HepG2 (cell line): ENCODE results near the gene DNM3. TPM values are rescaled to one million over a fixed set of nuclear protein-coding genes. Genes with fewer than 3 reads are reported as not detected.

ENCODE experiments used
- ESRRA ChIP-seq: sonication (generic); formaldehyde crosslinking; IDR thresholded peaks from 2 replicates; pipeline ENCODE4 v1.5.1; 2020; ENCODE audit warnings: mild to moderate bottlenecking, low read depth, missing genetic modification reagents
- GLMP ChIP-seq: sonication (generic); formaldehyde crosslinking; IDR thresholded peaks from 2 replicates; pipeline ENCODE4 v1.9.0; 2021; ENCODE audit warnings: missing genetic modification reagents, mild to moderate bottlenecking, borderline replicate concordance
- KLF11 ChIP-seq: IDR thresholded peaks from 2 replicates; pipeline ENCODE4 v1.6.1; 2016; ENCODE audit warnings: missing compliant biosample characterization
- MZF1 ChIP-seq: sonication (generic); formaldehyde crosslinking; IDR thresholded peaks from 2 replicates; pipeline ENCODE4 v1.8.1; 2023; ENCODE audit warnings: mild to moderate bottlenecking, missing genetic modification reagents, borderline replicate concordance
- NCOA2 ChIP-seq: sonication (generic); formaldehyde crosslinking; IDR thresholded peaks from 2 replicates; pipeline ENCODE4 v1.8.0; 2022; ENCODE audit warnings: inconsistent platforms
- SALL1 ChIP-seq: sonication (generic); formaldehyde crosslinking; IDR thresholded peaks from 2 replicates; pipeline ENCODE4 v1.8.0; 2022; ENCODE audit warnings: mild to moderate bottlenecking, missing genetic modification reagents
- SATB2 ChIP-seq: sonication (generic); formaldehyde crosslinking; IDR thresholded peaks from 2 replicates; pipeline ENCODE4 v1.5.0; 2020; ENCODE audit warnings: missing genetic modification reagents
- SOX5 ChIP-seq: IDR thresholded peaks from 2 replicates; pipeline ENCODE4 v1.6.1; 2016; ENCODE audit warnings: borderline replicate concordance
- TBX3 ChIP-seq: fragments of 450-650 bp; IDR thresholded peaks from 2 replicates; pipeline ENCODE4 v1.6.1; 2017; ENCODE audit warnings: antibody characterized with exemption, mild to moderate bottlenecking, inconsistent platforms, borderline replicate concordance
- TRIM22 ChIP-seq: fragments of 450-650 bp; IDR thresholded peaks from 2 replicates; pipeline ENCODE4 v1.6.1; 2017
- ZEB1 ChIP-seq: IDR thresholded peaks from 2 replicates; pipeline ENCODE4 v1.6.1; 2012; ENCODE audit warnings: mild to moderate bottlenecking, low read depth, inconsistent platforms; ENCODE audit not compliant: insufficient replicate concordance
- ZNF367 ChIP-seq: sonication (generic); formaldehyde crosslinking; IDR thresholded peaks from 2 replicates; pipeline ENCODE4 v1.4.0; 2020; ENCODE audit warnings: missing genetic modification reagents, borderline replicate concordance
- ZNF446 ChIP-seq: sonication (generic); formaldehyde crosslinking; IDR thresholded peaks from 2 replicates; pipeline ENCODE4 v1.5.0; 2020; ENCODE audit warnings: mild to moderate bottlenecking, missing genetic modification reagents
- ZNF605 ChIP-seq: sonication (generic); formaldehyde crosslinking; IDR thresholded peaks from 2 replicates; pipeline ENCODE4 v1.8.0; 2022; ENCODE audit warnings: mild to moderate bottlenecking, missing genetic modification reagents
- ZNF614 ChIP-seq: IDR thresholded peaks from 2 replicates; pipeline ENCODE4 v1.6.1; 2018; ENCODE audit warnings: missing biosample characterization, missing genetic modification reagents, inconsistent platforms, borderline replicate concordance
- ZNF704 ChIP-seq: sonication (generic); formaldehyde crosslinking; IDR thresholded peaks from 2 replicates; pipeline ENCODE4 v1.8.1; 2023; ENCODE audit warnings: mild to moderate bottlenecking, inconsistent platforms, moderate library complexity, missing genetic modification reagents, borderline replicate concordance
- polyA plus RNA-seq, 8 experiments: library from polyadenylated mRNA; depleted of rRNA in 3 of 8; stranded (reverse) in 7 of 8; unstranded in 1 of 8; fragments of >200 nt; fragmentation: Illumina TruSeq in 4 of 8; extraction: Trizol in 4 of 8; gene quantifications; 2 replicates each; pipeline versions ENCODE4 v1.2.1 to v1.2.3, GENCODE V29; 2011 to 2016; ENCODE audit warnings: low read depth in 4 of 8, missing spikeins in 1 of 8, mixed read lengths in 1 of 8; ENCODE audit not compliant: insufficient read depth in 1 of 8
- total RNA-seq, 5 experiments: library from RNA; depleted of rRNA; stranded (reverse); fragments of >200 nt; fragmentation: Illumina TruSeq; extraction: Trizol; gene quantifications; 2 replicates each; pipeline ENCODE4 v1.2.3, GENCODE V29; 2016; ENCODE audit warnings: low read depth in 1 of 5
- TF ChIP-seq, protein P1 (sequence below): sonication (generic); formaldehyde crosslinking; IDR thresholded peaks from 2 replicates; pipeline ENCODE4 v1.5.0; 2020; ENCODE audit warnings: mild to moderate bottlenecking, missing genetic modification reagents, borderline replicate concordance
- TF ChIP-seq, protein P2 (sequence below): sonication (generic); formaldehyde crosslinking; IDR thresholded peaks from 2 replicates; pipeline ENCODE4 v1.8.1; 2023; ENCODE audit warnings: mild to moderate bottlenecking, moderate library complexity, missing genetic modification reagents

Gene DNM3
- total and polyA plus RNA-seq, 2 of the 13 experiments (the other 11 are each of a cell fraction or from before 2014, with no cell fraction given) = 0.05 TPM; not detected in 1

DNA sequence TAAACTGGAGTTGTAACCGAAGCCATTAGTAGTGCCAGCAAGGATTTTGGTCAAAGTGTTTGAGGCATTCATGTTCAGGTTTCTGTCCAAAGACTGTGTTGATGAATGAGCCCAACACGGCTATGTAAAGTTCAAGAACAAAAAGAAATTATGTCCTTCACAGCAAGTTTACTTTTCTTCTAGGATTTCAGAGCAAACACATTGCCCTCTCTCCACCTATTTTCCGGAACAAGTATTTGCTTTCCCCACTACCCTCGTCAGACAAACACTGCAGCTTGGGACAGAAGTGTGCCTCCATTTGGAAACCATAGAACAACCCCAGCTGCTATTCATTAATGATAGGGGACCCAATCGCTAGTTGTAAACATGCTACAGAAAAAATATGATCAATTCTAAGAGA lies 427.8 kb downstream of the DNM3 start (continued):
- TF ChIP-seq ZNF605 (CRISPR knock-in tag) (no peak), ESRRA (CRISPR knock-in tag) (no peak), SATB2 (no peak), KLF11 (no peak), ZNF367 (CRISPR knock-in tag) (no peak), ZEB1 (no peak), ZNF614 (CRISPR knock-in tag) (no peak), TRIM22 (no peak), NCOA2 (CRISPR knock-in tag) (peak; percentile 93), GLMP (CRISPR knock-in tag) (no peak), TBX3 (peak; percentile 32; the same call in 1 of the 2 replicates), MZF1 (CRISPR knock-in tag) (no peak), SOX5 (CRISPR knock-in tag) (peak; percentile 92), ZNF704 (CRISPR knock-in tag) (no peak), ZNF446 (no peak), SALL1 (CRISPR knock-in tag) (peak; percentile 76)
- TF ChIP-seq, protein P1, sequence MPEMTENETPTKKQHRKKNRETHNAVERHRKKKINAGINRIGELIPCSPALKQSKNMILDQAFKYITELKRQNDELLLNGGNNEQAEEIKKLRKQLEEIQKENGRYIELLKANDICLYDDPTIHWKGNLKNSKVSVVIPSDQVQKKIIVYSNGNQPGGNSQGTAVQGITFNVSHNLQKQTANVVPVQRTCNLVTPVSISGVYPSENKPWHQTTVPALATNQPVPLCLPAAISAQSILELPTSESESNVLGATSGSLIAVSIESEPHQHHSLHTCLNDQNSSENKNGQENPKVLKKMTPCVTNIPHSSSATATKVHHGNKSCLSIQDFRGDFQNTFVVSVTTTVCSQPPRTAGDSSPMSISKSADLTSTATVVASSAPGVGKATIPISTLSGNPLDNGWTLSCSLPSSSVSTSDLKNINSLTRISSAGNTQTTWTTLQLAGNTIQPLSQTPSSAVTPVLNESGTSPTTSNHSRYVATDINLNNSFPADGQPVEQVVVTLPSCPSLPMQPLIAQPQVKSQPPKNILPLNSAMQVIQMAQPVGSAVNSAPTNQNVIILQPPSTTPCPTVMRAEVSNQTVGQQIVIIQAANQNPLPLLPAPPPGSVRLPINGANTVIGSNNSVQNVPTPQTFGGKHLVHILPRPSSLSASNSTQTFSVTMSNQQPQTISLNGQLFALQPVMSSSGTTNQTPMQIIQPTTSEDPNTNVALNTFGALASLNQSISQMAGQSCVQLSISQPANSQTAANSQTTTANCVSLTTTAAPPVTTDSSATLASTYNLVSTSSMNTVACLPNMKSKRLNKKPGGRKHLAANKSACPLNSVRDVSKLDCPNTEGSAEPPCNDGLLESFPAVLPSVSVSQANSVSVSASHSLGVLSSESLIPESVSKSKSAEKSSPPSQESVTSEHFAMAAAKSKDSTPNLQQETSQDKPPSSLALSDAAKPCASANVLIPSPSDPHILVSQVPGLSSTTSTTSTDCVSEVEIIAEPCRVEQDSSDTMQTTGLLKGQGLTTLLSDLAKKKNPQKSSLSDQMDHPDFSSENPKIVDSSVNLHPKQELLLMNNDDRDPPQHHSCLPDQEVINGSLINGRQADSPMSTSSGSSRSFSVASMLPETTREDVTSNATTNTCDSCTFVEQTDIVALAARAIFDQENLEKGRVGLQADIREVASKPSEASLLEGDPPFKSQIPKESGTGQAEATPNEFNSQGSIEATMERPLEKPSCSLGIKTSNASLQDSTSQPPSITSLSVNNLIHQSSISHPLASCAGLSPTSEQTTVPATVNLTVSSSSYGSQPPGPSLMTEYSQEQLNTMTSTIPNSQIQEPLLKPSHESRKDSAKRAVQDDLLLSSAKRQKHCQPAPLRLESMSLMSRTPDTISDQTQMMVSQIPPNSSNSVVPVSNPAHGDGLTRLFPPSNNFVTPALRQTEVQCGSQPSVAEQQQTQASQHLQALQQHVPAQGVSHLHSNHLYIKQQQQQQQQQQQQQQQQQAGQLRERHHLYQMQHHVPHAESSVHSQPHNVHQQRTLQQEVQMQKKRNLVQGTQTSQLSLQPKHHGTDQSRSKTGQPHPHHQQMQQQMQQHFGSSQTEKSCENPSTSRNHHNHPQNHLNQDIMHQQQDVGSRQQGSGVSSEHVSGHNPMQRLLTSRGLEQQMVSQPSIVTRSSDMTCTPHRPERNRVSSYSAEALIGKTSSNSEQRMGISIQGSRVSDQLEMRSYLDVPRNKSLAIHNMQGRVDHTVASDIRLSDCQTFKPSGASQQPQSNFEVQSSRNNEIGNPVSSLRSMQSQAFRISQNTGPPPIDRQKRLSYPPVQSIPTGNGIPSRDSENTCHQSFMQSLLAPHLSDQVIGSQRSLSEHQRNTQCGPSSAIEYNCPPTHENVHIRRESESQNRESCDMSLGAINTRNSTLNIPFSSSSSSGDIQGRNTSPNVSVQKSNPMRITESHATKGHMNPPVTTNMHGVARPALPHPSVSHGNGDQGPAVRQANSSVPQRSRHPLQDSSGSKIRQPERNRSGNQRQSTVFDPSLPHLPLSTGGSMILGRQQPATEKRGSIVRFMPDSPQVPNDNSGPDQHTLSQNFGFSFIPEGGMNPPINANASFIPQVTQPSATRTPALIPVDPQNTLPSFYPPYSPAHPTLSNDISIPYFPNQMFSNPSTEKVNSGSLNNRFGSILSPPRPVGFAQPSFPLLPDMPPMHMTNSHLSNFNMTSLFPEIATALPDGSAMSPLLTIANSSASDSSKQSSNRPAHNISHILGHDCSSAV (CRISPR knock-in tag) = no peak
- TF ChIP-seq, protein P2, sequence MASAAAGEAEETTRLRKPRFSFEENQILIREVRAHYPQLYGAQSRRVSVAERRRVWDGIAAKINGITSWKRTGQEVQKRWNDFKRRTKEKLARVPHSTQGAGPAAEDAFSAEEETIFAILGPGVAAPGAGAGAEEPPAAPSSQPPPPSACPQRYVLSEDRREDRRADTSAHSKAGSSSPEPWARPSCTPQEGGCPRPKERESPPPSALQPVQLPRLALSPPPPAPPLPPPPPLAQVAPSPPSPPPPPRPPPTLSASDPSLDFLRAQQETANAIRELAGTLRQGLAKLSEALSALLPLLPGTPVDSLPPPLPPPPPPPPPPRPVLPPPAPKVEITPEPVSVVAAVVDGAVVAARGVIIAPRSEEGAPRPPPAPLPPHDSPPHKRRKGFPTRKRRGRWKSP = no peak
